NOMO-1 treated with dmso at 0.1 percent for 144 hours (cell line): Measurements from ENCODE around the gene HOXC13.

Source experiments
- DNase-seq: peaks from one replicate; lab custom pipeline; 2025; ENCODE audit not compliant: unreplicated experiment; lab: John Stamatoyannopoulos, UW

HOXC13 gene

DNA sequence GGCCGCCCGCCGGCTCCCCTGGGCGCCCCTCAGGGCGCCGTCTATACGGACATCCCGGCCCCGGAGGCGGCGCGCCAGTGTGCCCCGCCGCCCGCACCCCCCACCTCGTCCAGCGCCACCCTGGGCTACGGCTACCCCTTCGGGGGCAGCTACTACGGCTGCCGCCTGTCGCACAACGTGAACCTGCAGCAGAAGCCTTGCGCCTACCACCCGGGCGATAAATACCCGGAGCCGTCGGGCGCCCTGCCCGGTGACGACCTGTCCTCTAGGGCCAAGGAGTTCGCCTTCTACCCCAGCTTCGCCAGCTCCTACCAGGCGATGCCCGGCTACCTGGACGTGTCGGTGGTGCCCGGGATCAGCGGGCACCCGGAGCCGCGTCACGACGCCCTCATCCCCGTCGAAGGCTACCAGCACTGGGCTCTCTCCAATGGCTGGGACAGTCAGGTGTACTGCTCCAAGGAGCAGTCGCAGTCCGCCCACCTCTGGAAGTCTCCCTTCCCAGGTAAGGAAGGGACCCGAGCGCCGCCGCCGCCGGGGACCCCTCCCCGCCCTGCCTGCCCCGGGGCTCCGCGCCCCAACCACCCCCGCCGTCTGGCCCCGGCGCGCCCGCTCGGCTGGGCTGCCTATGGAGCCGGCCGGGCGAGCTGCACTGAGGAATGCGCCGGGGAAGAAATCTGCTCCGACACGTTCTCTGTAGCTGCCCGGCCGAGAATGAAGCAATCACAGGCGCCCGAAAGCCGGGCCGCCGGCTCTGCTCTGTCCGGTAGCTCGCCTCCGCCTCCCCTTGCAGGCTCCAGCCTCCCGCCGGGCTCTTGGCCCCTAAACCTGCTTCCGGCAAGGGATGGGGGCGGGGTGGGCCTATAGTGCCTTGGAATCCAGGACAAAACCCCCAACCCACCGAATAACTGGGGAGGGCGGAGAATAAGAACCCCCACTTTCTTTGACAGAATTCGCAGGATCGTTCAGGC is 794 bp downstream of the HOXC13 start:
- DNase-seq: no peak

- no peak for DNase-seq
Observed at GRCh38 chr12:53940443-53941014, 1.9 kb downstream of the HOXC13 start.

- no peak for DNase-seq
Observed at GRCh38 chr12:53941187-53941586, 2.6 kb downstream of the HOXC13 start.

- no peak for DNase-seq
Observed at GRCh38 chr12:53941750-53942149, 3.1 kb downstream of the HOXC13 start.

GRCh38 chr12:53942467-53942997 is 3.9 kb downstream of the HOXC13 start:
- no peak for DNase-seq

- no peak for DNase-seq
Observed at GRCh38 chr12:53944209-53944608, 5.6 kb downstream of the HOXC13 start.

DNA sequence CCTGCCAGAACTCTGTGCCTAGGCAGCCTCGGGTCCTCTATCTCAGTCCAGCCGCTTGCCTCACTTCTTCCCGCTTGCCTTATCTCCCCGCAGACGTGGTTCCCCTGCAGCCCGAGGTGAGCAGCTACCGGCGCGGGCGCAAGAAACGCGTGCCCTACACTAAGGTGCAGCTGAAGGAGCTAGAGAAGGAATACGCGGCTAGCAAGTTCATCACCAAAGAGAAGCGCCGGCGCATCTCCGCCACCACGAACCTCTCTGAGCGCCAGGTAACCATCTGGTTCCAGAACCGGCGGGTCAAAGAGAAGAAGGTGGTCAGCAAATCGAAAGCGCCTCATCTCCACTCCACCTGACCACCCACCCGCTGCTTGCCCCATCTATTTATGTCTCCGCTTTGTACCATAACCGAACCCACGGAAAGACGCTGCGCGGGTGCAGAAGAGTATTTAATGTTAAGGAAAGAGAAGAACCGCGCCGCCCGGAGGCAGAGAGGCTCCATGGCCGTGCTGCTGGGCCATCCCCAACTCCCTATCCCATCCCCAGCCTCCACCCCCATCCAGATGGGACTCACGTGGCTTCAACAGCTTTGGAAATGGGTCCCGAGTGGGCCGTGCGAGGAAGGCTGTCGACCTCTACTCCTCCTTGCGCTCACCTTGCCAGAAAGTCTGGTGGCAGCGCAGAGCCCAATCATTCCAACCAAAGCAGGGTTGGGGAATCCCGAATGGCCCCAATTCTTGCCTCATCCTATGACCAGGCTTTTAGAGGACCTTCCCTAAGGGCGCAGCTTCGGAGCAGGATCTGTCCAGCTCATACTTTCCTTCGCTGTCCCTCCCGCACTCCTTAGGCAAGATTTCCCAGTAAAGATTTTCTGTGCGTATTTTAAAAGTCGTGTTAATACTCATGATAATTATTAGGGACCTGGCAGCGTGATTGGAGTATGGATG is 6.5 kb downstream of the HOXC13 start:
- DNase-seq: no peak

DNA sequence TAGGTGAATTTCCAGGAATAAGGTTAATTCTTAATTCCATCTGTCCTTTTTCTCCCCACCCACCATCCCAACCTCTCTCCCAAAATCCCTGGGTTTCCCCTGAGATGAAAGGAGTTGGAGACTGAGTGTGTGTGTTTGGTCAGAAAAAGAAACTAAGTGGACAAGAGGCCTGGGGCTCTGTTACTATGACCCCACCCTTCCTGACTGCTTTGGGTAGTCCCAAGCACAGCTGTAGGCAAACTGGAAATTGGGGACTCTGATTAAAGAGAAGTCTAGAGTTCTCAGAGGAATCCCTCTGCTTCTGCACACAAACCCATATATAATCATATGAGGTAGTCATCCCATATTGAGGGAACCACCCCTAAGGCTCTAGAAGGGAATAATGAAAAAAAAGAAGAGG is 9.1 kb downstream of the HOXC13 start:
- no peak for DNase-seq

DNA sequence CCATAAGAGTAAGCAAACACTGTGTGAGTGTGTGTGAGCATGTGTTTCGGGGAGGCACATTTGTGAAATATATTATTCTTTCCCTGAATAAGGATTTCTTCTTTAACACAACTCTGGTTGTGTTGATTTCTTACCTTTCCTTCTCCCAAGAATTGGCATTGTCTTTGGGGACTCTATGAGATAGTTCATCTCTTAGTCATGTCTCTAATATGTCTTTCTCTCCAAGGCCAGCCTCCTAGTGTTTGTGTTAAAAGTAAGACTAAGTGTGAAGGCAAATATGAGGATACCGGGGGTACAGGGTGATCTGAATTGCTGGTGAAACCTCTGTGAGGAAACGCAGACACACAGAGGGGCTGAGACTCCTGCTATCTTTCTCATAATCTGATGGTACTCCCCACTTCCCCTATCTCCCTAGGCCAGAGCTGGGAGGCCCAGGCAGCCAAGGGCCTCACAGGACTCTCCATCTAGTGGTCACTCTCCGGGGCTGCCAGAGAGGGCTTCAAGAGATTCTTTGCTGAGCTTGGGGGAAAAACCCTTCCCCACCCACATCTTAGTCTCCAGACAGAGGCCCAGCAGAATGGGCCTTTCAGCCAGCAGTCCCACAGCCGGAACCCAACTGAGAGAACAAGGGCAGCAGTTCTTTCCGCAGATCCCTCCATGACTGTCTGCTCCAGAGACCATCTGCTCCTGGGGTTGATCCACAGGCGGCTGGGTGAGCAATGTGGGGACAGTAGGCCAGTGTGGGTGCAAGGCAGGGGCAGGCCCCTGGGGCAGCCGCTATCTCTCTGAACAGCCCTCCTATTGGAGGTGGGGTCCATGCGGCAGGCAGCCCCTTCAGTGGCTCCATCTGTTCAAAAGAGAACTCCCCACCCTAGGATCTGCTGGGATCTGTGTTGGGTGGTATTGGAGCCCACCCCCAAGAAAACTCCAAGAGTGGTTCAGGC is 10.3 kb downstream of the HOXC13 start:
- DNase-seq: peak; percentile 14

- DNase-seq: no peak
Observed at GRCh38 chr12:53949631-53950436, 11.2 kb downstream of the HOXC13 start.

DNA sequence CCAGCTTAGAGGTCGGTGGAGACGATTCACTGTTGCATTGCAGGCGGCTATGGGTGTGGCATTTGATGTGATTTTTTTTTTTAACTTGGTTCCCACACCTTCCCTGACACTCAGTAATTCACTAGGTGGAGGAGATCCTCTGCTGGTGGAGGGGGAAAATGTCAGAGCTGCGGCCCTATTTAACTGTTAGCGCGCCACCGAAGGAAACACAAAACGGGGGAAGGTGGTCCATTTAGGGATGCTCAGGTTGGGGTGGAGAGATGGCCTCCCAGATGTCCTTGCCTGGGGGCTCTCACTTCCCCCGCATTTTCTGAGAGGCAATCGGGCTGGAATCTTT is 11.8 kb downstream of the HOXC13 start:
- DNase-seq: no peak

DNA sequence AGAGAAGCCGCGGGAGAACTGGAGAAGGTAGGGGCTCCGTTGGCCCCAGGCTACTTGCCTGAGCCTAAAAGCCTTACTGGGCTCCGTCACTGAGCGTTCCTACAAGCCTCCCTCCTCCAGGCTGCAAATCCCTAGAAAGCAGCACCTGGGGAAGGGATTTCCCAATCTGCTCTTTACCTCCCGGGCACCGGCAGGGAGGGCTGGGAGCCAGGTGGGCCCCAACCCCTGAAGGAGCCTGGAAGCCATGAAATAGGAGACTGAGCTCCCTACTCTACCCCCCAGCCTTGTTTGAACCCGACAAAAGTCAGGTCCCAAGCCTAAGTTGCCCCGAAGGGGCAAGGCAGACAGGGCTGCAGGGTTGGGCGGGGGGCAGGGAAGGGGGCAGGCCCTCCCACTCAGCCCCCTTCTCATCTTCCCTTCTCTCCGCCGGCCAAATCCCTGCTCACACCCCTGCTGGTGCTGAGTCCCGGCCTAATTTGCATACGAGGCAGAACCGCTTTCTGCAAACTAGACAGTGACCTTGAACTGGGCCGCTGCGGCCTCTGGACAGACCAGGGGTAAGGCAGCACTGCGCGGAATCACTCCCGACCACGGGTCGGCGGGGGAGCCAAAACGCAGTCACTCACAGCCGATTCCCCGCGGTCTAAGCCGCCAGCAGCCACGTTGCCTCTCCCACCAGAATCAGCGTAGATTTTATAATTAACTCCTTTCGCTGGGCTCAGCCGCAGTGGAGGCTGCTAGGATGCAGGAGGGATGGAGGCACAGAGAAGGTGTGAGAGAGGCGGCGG is 12.4 kb downstream of the HOXC13 start:
- no peak for DNase-seq

- DNase-seq: no peak
Observed at GRCh38 chr12:53951577-53952334, 13.1 kb downstream of the HOXC13 start.

GRCh38 chr12:53952335-53952694 is 13.7 kb downstream of the HOXC13 start:
- DNase-seq: no peak

DNA sequence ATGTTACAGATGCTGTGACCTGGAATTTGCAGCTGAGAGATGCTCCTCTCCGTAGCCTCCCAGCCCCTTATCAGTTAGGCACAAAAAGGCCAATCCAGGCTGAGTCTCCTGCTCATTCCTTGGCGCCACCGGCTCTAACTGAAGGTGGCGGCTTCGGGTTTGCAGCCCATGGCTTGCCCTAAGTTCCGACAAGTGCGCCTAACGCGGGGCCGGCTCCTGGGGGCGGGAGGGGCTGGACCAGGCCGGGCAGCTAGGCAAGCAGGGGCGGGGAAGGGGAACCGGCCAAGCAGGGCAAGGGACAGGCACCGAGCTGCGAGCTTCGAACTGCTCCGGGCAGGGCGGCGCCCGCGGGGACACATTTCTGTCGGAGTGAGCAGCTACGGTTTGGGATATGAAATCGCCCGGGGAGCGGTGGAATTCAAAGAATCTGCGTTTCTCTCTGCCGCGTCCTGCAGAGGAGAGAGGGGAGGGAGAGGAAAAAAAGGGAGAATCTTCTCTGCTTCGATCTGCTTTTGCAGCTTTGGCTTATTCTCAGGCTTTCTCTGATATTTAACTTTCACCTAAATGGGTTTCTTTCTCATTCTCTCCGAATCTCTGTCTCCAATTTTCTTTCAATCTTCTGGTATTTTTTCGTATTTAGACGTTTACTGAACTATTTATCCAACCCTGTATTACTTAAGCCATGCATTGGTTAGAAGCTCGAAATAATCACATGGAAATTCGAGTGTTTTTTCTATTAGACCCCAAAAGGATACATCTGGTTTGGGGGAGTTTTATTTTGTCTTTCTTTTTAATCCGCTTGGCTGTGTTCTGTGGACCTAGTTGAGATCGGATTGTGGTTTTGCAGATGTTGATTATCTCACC is 14.5 kb downstream of the HOXC13 start:
- no peak for DNase-seq

GRCh38 chr12:53953831-53954693 is 15.4 kb downstream of the HOXC13 start:
- no peak for DNase-seq
